HepG2 (cell line): ENCODE measurements around the gene RAB43. TPM values are rescaled to one million over a fixed set of nuclear protein-coding genes. Genes with fewer than 3 reads are reported as not detected.

Experiments
- ARNTL ChIP-seq: sonication (generic); formaldehyde crosslinking; IDR thresholded peaks from 2 replicates; pipeline ENCODE4 v1.4.0; 2020; ENCODE audit warnings: mild to moderate bottlenecking, missing genetic modification reagents
- ATF6 ChIP-seq: sonication (generic); formaldehyde crosslinking; conservative IDR thresholded peaks from 2 replicates; pipeline ENCODE4 v1.4.0; 2020; ENCODE audit warnings: missing genetic modification reagents
- CSRNP1 ChIP-seq: sonication (generic); formaldehyde crosslinking; IDR thresholded peaks from 2 replicates; pipeline ENCODE4 v1.8.1; 2023; ENCODE audit warnings: mild to moderate bottlenecking, missing genetic modification reagents
- DPF2 ChIP-seq: sonication (generic); formaldehyde crosslinking; IDR thresholded peaks from 2 replicates; pipeline ENCODE4 v1.4.0; 2020; ENCODE audit warnings: mild to moderate bottlenecking, low read depth, missing genetic modification reagents, borderline replicate concordance
- ERF ChIP-seq: IDR thresholded peaks from 2 replicates; pipeline ENCODE4 v1.6.1; 2018; ENCODE audit warnings: missing biosample characterization, missing genetic modification reagents
- KLF13 ChIP-seq: sonication (generic); formaldehyde crosslinking; IDR thresholded peaks from 2 replicates; pipeline ENCODE4 v1.4.0; 2020; ENCODE audit warnings: mild to moderate bottlenecking, missing genetic modification reagents
- LCORL ChIP-seq, 2 experiments: fragments of 450-650 bp in 1 of 2; sonication (generic) in 1 of 2; formaldehyde crosslinking in 1 of 2; IDR thresholded peaks; 2 replicates each; pipeline versions ENCODE4 v1.5.0 to v1.6.1; 2017 to 2020; ENCODE audit warnings: antibody characterized with exemption in 1 of 2, missing genetic modification reagents in 1 of 2
- MEF2D ChIP-seq: sonication (generic); formaldehyde crosslinking; IDR thresholded peaks from 2 replicates; pipeline ENCODE4 v1.5.1; 2020; ENCODE audit warnings: mild to moderate bottlenecking, missing genetic modification reagents
- NFIC ChIP-seq: IDR thresholded peaks from 2 replicates; pipeline ENCODE4 v1.6.1; 2012; ENCODE audit warnings: mild to moderate bottlenecking, low read length, inconsistent platforms
- POGZ ChIP-seq: sonication (generic); formaldehyde crosslinking; IDR thresholded peaks from 2 replicates; pipeline ENCODE4 v1.4.0; 2020; ENCODE audit warnings: mild to moderate bottlenecking, missing genetic modification reagents
- PPARG ChIP-seq: conservative IDR thresholded peaks from 2 replicates; pipeline ENCODE4 v1.6.1; 2016; ENCODE audit warnings: missing biosample characterization, missing genetic modification reagents
- PRPF4 ChIP-seq: fragments of 200-400 bp; formaldehyde crosslinking; IDR thresholded peaks from 2 replicates; pipeline ENCODE4 v1.6.1; 2016; ENCODE audit warnings: low read length, low read depth; ENCODE audit not compliant: poor library complexity, severe bottlenecking
- SKIL ChIP-seq: sonication (generic); formaldehyde crosslinking; IDR thresholded peaks from 2 replicates; pipeline ENCODE4 v1.8.0; 2022; ENCODE audit warnings: missing genetic modification reagents, mild to moderate bottlenecking, moderate library complexity, borderline replicate concordance
- USF2 ChIP-seq, 2 experiments: sonication (generic) in 1 of 2; formaldehyde crosslinking in 1 of 2; IDR thresholded peaks; 2 replicates each; pipeline versions ENCODE4 v1.5.1 to v1.6.1; 2011 to 2020; ENCODE audit warnings: borderline replicate concordance in 1 of 2, low read depth in 1 of 2, low read length in 1 of 2, mild to moderate bottlenecking in 1 of 2, missing genetic modification reagents in 1 of 2, moderate library complexity in 1 of 2
- ZBTB8A ChIP-seq: sonication (generic); formaldehyde crosslinking; IDR thresholded peaks from 2 replicates; pipeline ENCODE4 v1.4.0; 2020; ENCODE audit warnings: mild to moderate bottlenecking, low read depth, missing genetic modification reagents, borderline replicate concordance
- ZMYM3 ChIP-seq: sonication (generic); formaldehyde crosslinking; IDR thresholded peaks from 2 replicates; pipeline ENCODE4 v1.5.1; 2020; ENCODE audit warnings: mild to moderate bottlenecking, missing genetic modification reagents
- ZNF143 ChIP-seq: sonication (generic); formaldehyde crosslinking; IDR thresholded peaks from 2 replicates; pipeline ENCODE4 v1.4.0; 2020; ENCODE audit warnings: missing genetic modification reagents
- ZNF335 ChIP-seq: sonication (generic); formaldehyde crosslinking; IDR thresholded peaks from 2 replicates; pipeline ENCODE4 v1.4.0; 2020; ENCODE audit warnings: missing genetic modification reagents
- ZNF782 ChIP-seq: sonication (generic); formaldehyde crosslinking; IDR thresholded peaks from 2 replicates; pipeline ENCODE4 v1.4.0; 2020; ENCODE audit warnings: missing genetic modification reagents, mild to moderate bottlenecking, borderline replicate concordance
- ZNF790 ChIP-seq: sonication (generic); formaldehyde crosslinking; IDR thresholded peaks from 2 replicates; pipeline ENCODE4 v1.8.0; 2022; ENCODE audit warnings: missing genetic modification reagents, mild to moderate bottlenecking, borderline replicate concordance
- polyA plus RNA-seq, 8 experiments: library from polyadenylated mRNA; depleted of rRNA in 3 of 8; stranded (reverse) in 7 of 8; unstranded in 1 of 8; fragments of >200 nt; fragmentation: Illumina TruSeq in 4 of 8; extraction: Trizol in 4 of 8; gene quantifications; 2 replicates each; pipeline versions ENCODE4 v1.2.1 to v1.2.3, GENCODE V29; 2011 to 2016; ENCODE audit warnings: low read depth in 4 of 8, missing spikeins in 1 of 8, mixed read lengths in 1 of 8; ENCODE audit not compliant: insufficient read depth in 1 of 8
- total RNA-seq, 5 experiments: library from RNA; depleted of rRNA; stranded (reverse); fragments of >200 nt; fragmentation: Illumina TruSeq; extraction: Trizol; gene quantifications; 2 replicates each; pipeline ENCODE4 v1.2.3, GENCODE V29; 2016; ENCODE audit warnings: low read depth in 1 of 5

Gene RAB43
- total and polyA plus RNA-seq, 2 of the 13 experiments (the other 11 are each of a cell fraction or from before 2014, with no cell fraction given): 11.8 to 18.4 TPM

- TF ChIP-seq CSRNP1 (CRISPR knock-in tag): no peak
- no peak for TF ChIP-seq SKIL (CRISPR knock-in tag)
- TF ChIP-seq ZNF143 (CRISPR knock-in tag): no peak
- no peak for TF ChIP-seq KLF13 (CRISPR knock-in tag)
- no peak for TF ChIP-seq DPF2 (CRISPR knock-in tag)
- TF ChIP-seq ZNF782 (CRISPR knock-in tag): no peak
- TF ChIP-seq ATF6 (CRISPR knock-in tag): no peak
- no peak for TF ChIP-seq USF2 (IDR thresholded peaks at IDR 0.05; ENCODE audit: low read depth, low read length)
- no peak for TF ChIP-seq USF2 (CRISPR knock-in tag; IDR thresholded peaks at IDR 0.05; ENCODE audit: borderline replicate concordance)
- TF ChIP-seq PPARG (CRISPR knock-in tag): 0 out of 2 replicates have a peak, but pooled peaks have one; percentile 13
- no peak for TF ChIP-seq PRPF4
- TF ChIP-seq ZNF335: 0 out of 2 replicates have a peak, but pooled peaks have one; percentile 43
- TF ChIP-seq MEF2D: 0 out of 2 replicates have a peak, but pooled peaks have one; percentile 38
- no peak for TF ChIP-seq ZNF790 (CRISPR knock-in tag)
- no peak for TF ChIP-seq LCORL (IDR thresholded peaks at IDR 0.05)
- TF ChIP-seq LCORL (CRISPR knock-in tag; IDR thresholded peaks at IDR 0.05): peak; percentile 89
- no peak for TF ChIP-seq ARNTL
- peak; percentile 67; the same call in 1 of the 2 replicates for TF ChIP-seq ERF (CRISPR knock-in tag)
- TF ChIP-seq POGZ (CRISPR knock-in tag): no peak
- peak; percentile 41; the same call in 1 of the 2 replicates for TF ChIP-seq ZMYM3 (CRISPR knock-in tag)
- TF ChIP-seq NFIC: no peak
- TF ChIP-seq ZBTB8A (CRISPR knock-in tag): no peak
Observed at GRCh38 chr3:129123314-129124060, 1.9 kb upstream of the RAB43 start (continued).
